ENCODE data around the gene DUSP7. TPM values are rescaled to one million over a fixed set of nuclear protein-coding genes. Genes with fewer than 3 reads are reported as not detected.

Gene DUSP7
- total and polyA plus RNA-seq, 9 of the 15 experiments (the other 6 are each of a cell fraction or from before 2014, with no cell fraction given): 0.45 to 15.8 (median 8.2) TPM

GRCh38 chr3:52006017-52006819, 50.2 kb downstream of the DUSP7 start (continued):
- TF ChIP-seq ZNF41 (CRISPR knock-in tag; conservative IDR thresholded peaks at IDR 0.05) (no peak), ZNF232 (CRISPR knock-in tag; IDR thresholded peaks at IDR 0.05) (no peak), RBM22 (IDR thresholded peaks at IDR 0.05; ENCODE audit: low read depth, low read length, poor library complexity, severe bottlenecking) (no peak), ELF1 (tag; IDR thresholded peaks at IDR 0.05) (no peak), ZNF511 (CRISPR knock-in tag; IDR thresholded peaks at IDR 0.05) (no peak), GATA2 (CRISPR knock-in tag; IDR thresholded peaks at IDR 0.05) (no peak), MCM5 (IDR thresholded peaks at IDR 0.05; ENCODE audit: low read depth) (no peak), ZNF551 (CRISPR knock-in tag; IDR thresholded peaks at IDR 0.05) (no peak), PPARD (CRISPR knock-in tag; IDR thresholded peaks at IDR 0.05) (no peak), HNRNPH1 (optimal IDR thresholded peaks at IDR 0.05; ENCODE audit: low read depth, low read length) (no peak), CTBP1 (IDR thresholded peaks at IDR 0.05; ENCODE audit: borderline replicate concordance) (peak; percentile 27; the same call in 1 of the 2 replicates), SMAD2 (IDR thresholded peaks at IDR 0.05; ENCODE audit: low read depth, low read length) (no peak), MAZ (CRISPR knock-in tag; conservative IDR thresholded peaks at IDR 0.05 in 1 of 2, IDR thresholded peaks at IDR 0.05 in 1 of 2) (no peak), REST (IDR thresholded peaks at IDR 0.05; ENCODE audit: borderline replicate concordance) (no peak), REST (CRISPR knock-in tag; IDR thresholded peaks at IDR 0.05; ENCODE audit: low read depth) (peak; percentile 39; the same call in 1 of the 2 replicates), CBX2 (IDR thresholded peaks at IDR 0.05; ENCODE audit: insufficient read depth, low read length, poor library complexity, severe bottlenecking) (no peak), ZNF239 (CRISPR knock-in tag; IDR thresholded peaks at IDR 0.05) (no peak), SIN3A (IDR thresholded peaks at IDR 0.05; ENCODE audit: borderline replicate concordance in 2 of 2, control insufficient read depth in 1 of 2, low read depth in 2 of 2, low read length in 2 of 2) (no peak), PKNOX1 (IDR thresholded peaks at IDR 0.05) (peak; percentile 83)
